Colon (tissue), 2 donors: ENCODE data around the gene TSEN54.

Experiments
- FAIRE-seq: peaks from 2 replicates; lab custom pipeline; 2012; peaks lifted over from hg19 to GRCh38; lab: Jason Lieb, UNC
- donor health status: control.
- donor health status: control.

TSEN54 gene

GRCh38 chr17:75504347-75505151 lies 11.8 kb upstream of the TSEN54 start:
- no peak for FAIRE-seq

GRCh38 chr17:75505152-75505409 lies 11.2 kb upstream of the TSEN54 start:
- FAIRE-seq = no peak

GRCh38 chr17:75505640-75506039 lies 10.7 kb upstream of the TSEN54 start:
- FAIRE-seq = no peak

- no peak for FAIRE-seq
Observed at GRCh38 chr17:75506134-75506533, 10.2 kb upstream of the TSEN54 start.

- no peak for FAIRE-seq
Observed at GRCh38 chr17:75506888-75507287, 9.4 kb upstream of the TSEN54 start.

- FAIRE-seq = no peak
Observed at GRCh38 chr17:75507733-75508719, 8.3 kb upstream of the TSEN54 start.

GRCh38 chr17:75508931-75509361 lies 7.4 kb upstream of the TSEN54 start:
- FAIRE-seq = no peak

GRCh38 chr17:75509528-75510258 lies 6.6 kb upstream of the TSEN54 start:
- no peak for FAIRE-seq

GRCh38 chr17:75511270-75511609 lies 5.1 kb upstream of the TSEN54 start:
- FAIRE-seq = no peak

GRCh38 chr17:75511610-75512575 lies 4.4 kb upstream of the TSEN54 start:
- no peak for FAIRE-seq

GRCh38 chr17:75512926-75513640 lies 3.2 kb upstream of the TSEN54 start:
- no peak for FAIRE-seq

- FAIRE-seq = no peak
Observed at GRCh38 chr17:75513641-75514000, 2.7 kb upstream of the TSEN54 start.

GRCh38 chr17:75514299-75514918 lies 1.9 kb upstream of the TSEN54 start:
- FAIRE-seq = no peak

- FAIRE-seq = no peak
Observed at GRCh38 chr17:75514919-75515495, 1.3 kb upstream of the TSEN54 start.

- FAIRE-seq = no peak
Observed at GRCh38 chr17:75515496-75516254, 653 bp upstream of the TSEN54 start, which contains the start of gene CASKIN2. Gene CASKIN2 (minus strand): TSS chr17:75515537. CDS start chr17:75513804, 1,733 bp downstream.

- FAIRE-seq = no peak
Observed at GRCh38 chr17:75516619-75517296, 430 bp downstream of the TSEN54 start.

GRCh38 chr17:75517297-75517865 lies 1.1 kb downstream of the TSEN54 start:
- FAIRE-seq = no peak

GRCh38 chr17:75518201-75518600 lies 1.9 kb downstream of the TSEN54 start:
- no peak for FAIRE-seq
